GM12892 (cell line): ENCODE data around the gene SDK2.

ENCODE experiments used
- POLR2A ChIP-seq: IDR thresholded peaks from 2 replicates; pipeline ENCODE4 v1.6.1; 2011; ENCODE audit warnings: low read depth, low read length, control low read depth
- POLR2AphosphoS5 ChIP-seq: IDR thresholded peaks from 2 replicates; pipeline ENCODE4 v1.6.1; 2011; ENCODE audit warnings: low read depth, low read length, control low read depth
- TAF1 ChIP-seq: IDR thresholded peaks from 2 replicates; pipeline ENCODE4 v1.6.1; 2011; ENCODE audit warnings: low read depth, mild to moderate bottlenecking, control low read depth, low read length, borderline replicate concordance

- TF ChIP-seq POLR2A (no peak), POLR2AphosphoS5 (no peak), TAF1 (no peak)
These were observed 113.1 kb downstream of the SDK2 start for GRCh38 chr17:73531158-73531557.
